Hematopoietic multipotent progenitor cell treated with erythropoietin and hydrocortisone succinate and interleukin-3 and kit ligand, for 8 days (in vitro differentiated cells): ENCODE measurements around the gene HCAR1.
A peak's percentile ranks its signal among the peaks of the same experiment; 100 is the strongest.
"Not testable (repeated sequence)": the region's sequence is repeated elsewhere in the genome, so short reads cannot be mapped to it uniquely, and the experiment has no call there.

ENCODE experiments used
- DNase-seq: peaks from one replicate; pipeline ENCODE4 v3.0.0-alpha.2; 2015

Gene HCAR1, protein sequence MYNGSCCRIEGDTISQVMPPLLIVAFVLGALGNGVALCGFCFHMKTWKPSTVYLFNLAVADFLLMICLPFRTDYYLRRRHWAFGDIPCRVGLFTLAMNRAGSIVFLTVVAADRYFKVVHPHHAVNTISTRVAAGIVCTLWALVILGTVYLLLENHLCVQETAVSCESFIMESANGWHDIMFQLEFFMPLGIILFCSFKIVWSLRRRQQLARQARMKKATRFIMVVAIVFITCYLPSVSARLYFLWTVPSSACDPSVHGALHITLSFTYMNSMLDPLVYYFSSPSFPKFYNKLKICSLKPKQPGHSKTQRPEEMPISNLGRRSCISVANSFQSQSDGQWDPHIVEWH

DNA sequence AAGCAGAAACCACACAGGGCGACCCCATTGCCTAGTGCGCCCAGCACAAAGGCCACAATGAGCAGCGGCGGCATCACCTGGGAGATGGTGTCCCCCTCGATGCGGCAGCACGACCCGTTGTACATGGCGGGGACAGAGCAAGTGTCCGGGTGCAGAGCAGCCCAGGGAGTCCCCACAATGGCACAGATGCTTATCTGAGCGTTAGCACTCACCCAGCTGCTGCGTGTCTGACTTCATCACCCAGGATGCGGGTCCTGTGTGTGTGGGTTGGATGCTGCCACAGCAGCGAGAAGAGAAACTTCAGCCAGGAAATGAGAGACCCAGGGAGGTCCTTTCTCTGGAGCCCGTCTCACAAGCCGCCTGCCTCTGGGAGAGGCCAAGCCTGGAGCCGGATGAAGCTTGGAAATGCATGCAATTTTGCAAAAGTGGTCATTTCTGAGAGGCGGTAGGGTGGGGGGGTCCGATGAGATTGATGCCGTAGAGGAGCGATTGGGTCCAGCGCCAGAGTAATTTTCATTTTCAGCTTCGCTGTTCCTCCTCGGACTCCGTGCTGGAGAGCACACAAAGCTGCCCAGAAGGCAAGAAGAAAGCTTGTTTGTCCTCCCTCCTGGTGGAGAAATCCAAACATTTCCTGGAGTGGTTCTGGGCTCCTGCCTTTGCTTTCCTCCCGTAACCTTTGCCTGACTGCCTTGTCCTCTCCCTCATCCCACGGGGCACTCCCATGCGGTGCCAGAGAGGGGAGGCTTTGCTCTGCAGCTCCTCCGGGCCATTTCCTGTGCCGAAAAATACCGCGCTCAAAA is at the start of gene HCAR1:
HCAR1 (minus strand) TSS at position 630 of the 800 bp plus-strand sequence; CDS start at position 125, 505 bp downstream.
- DNase-seq = no peak

DNA sequence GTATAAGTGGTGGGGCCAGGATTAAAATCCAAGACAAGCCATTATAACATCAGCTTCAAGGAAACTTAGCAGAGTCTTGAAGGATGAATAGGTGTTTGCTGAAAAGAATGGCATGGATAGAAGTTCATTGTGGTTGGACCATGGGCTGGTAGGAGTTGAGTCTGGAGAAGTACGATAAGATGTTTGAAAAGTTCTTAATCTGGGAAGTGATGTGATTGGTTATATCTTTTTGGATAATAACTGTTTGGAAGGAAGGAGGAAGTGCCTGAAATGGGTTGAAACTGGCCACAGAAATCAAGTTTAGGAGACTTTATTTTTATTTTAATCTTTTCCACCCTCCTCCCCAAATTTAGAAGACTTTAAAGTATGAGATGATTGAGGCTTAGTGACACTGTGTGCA is 26.9 kb upstream of the HCAR1 start:
- DNase-seq = peak; percentile 36

DNA sequence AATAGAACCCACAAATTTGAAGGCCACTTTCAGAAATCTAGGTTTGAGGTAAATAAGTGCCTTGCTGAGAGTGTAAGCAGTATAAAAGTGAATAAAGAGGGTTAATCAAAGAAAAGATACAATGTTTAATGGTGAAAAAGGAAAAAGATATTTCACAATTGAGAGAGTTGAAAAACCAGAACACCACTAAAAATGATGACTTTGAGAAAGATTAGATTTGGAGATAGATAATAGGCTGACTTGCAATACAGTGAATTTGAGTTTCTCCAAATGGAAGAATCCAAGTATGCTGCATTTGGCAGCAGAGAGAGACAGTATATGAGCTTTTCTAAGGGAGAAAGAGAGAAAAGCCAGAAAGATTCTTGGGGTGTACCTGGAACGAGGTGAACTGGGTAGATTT is 24.1 kb upstream of the HCAR1 start:
- DNase-seq = no peak

DNA sequence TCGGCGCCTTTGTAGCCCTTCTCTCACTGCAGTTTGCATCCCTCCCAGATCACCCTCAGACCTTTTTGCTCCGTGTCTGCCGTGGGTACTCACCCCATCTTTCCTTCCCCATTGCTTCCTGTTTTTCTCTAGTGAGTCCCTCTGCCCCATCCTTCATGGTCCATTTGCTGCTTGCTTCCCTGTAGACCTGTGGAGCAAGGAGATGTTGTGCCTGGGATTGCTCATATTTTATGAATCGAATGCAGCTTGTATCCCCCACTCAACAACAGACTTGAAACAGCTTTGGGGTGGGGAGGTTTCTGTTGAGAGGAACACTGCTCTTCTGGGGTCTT is 22.6 kb upstream of the HCAR1 start:
- no peak for DNase-seq

DNA sequence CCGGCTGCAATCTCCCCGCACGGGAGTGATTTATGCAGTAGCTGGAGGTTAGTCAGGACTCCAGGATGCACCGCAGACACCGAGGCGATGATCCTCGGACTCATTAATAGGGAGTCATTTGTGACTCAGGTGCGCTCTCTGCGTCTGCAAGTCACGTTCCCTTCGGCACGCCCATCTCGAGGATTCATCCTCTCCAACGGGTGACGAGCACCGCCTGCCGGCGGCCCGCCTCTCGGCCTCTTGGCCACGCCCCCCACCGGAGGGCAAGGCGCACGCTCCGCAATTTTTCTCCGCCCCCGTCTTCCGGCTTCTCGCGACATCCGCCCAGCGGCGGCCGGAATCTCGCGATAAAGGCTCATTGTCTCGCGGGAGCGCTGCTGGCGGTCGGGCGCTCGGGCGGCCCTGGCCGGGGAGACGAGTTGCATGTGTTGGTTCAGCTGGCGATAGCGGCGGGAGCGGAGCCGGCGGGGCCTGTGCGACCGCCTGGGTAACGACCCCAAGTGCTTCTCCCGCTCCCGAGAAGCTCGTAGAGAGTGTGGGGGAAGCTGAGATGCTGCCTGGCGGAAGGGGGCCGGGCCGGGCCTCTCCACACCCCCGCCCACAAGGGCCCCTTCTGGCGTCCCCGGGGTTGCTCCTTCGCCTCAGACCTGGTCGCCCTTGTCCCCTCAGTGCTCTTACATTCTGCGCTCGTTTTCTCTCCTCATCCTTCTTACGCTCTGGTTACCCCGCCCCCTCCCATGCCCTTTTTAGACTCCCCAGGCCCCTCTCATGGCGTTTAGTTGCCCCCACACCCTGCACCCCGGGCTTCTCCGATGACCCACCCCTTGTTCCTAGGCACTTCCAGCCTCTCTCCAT is 22.0 kb upstream of the HCAR1 start, which contains the start of gene DENR:
DENR (plus strand) TSS at position 361 of the 855 bp plus-strand sequence. CDS start 878 bp downstream, outside the sequence.
- DNase-seq = peak; percentile 96

DNA sequence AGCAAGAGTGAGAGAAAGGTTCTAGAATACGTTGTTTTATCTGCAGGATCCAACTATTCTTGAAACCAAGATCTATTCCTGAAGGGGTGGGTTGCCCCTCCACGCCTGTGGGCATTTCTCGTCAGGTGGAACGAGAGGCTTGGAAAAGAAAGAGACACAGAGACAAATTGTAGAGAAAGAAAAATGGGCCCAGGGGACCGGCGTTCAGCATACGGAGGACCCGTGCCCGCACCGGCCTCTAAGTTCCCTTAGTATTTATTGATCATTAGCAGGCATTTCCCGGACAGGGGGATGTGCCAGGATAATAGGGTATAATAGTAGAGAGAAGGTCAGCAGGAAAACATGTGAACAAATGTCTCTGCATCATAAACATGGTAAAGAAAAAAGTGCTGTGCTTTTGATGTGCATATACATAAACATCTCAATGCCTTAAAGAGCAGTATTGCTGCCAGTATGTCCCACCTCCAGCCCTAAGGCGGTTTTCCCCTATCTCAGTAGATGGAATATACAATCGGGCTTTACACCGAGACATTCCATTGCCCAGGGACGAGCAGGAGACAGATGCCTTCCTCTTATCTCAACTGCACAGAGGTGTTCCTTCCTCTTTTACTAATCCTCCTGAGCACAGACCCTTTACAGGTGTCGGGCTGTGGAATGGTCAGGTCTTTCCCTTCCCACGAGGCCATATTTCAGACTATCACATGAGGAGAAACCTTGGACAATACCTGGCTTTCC is 20.3 kb upstream of the HCAR1 start:
- DNase-seq = not testable (repeated sequence)

DNA sequence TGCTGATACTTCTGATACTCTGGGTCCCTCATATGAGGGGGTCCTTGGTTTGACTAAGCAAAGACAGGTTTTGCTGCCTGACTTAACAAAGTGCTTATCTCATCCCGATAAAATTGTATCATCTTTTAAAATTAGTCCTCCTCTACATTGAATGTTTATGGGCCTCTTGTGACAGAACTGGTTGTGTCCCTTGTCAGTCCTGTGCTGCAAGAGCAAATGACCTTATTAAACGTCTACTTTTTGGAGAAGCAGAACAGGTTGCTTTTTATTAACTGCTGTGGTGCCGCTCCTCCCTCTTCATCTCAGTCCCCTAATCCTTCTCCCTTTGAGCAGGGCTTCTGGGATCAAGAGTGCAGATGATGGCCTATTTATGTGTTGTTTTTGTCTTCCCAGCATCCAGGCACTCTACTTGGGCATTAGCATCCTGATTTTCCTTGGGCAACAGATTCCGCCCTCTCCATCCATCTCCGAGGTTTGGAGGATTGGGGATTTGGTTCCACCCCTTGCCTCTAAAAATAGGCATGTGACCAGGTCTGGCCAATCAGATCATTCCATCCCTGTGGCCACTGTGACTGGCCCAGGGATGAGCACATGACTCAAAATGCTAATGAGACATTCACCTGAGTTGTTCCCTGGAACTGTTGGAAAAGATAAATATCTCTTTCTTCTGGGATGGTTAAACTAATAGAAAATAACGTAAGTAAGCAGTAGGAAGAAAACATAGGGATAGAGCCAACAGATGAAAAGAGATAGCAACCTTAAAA is 19.1 kb upstream of the HCAR1 start:
- no peak for DNase-seq

DNA sequence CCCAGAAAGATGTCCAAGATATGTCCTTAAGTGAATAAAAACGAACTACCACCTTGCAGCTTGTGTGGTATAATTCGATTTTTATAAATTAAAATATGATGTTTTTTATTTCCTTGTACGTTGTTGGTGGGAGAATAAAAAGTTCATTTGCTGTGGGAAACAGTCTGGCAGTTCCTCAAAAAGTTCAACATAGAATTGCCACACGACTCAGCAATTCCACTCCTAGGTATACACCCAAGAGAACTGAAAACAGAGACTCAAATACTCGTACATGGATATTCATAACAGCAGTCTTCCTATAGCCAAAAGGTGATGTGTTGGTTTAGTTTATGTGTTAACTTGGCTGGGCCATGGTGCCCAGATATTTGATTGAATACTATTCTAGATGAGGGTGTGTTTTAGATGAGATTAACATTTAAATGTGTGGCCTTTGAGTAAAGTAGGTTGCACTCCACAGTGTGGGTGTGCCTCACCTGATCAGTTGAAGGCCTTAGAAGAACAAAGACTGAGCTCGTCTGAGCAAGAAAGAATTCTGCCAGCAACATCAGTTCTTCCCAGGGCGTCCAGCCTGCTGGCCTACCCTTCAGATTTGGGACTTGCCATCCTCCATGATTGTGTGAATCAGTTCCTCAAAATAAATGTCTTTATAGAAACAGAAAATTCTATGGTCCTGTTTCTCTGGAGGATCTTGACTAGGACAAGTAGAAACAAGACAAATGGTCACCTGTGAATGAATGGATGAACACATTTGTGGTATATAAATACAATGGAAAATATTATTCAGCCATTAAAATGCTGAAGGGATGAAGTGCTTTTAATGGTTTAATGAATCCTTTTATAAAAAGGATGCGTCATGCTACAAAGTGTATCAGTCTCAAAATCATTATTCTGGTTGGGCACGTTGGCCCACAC is 16.8 kb upstream of the HCAR1 start:
- DNase-seq = no peak

DNA sequence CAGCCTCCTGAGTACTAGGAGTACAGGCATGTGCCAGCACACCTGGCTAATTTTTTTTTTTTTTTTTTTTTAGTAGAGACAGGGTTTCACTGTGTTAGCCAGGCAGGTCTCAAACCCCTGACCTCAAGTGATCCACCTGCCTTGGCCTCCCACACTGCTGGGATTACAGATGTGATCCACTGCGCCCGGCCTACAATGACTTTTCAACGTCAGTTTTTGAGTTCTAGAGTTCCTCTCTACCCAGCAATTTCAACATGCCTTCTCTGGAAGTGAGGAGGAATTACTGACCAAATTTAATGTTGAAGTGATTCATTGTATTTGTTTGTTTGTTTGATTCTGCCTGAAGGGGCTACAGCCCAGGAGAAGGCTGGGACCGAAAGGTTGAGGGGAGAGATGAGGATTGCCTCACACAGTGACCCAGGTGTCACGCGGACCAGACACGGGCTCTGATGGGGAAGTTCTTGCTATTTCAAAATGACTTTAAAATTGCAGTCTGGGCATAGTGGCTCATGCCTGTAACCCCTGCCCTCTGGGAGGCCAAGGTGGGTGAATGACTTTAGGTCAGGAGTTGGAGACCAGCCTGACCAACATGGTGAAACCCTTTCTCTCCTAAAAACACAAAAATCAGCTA is 13.4 kb upstream of the HCAR1 start:
- no peak for DNase-seq

DNA sequence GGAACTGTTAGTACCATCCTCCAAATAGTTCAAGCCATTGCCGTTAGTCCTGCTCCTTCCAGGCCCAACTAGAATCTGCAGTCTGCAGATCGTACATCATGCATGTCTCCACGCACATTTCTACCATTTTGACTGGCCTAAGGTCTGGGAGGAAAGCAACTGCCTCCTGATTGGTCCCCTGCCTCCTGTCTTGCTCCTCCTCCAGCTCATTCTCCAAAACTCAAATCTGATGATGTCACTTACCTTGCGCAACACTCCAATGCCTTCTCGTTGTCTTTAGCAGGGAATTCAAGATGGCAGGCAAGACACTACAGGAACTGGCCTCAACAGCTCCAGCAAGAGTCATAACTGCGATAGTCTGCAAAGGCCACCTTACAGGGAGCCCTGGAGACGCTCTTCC is 9.7 kb upstream of the HCAR1 start:
- no peak for DNase-seq

DNA sequence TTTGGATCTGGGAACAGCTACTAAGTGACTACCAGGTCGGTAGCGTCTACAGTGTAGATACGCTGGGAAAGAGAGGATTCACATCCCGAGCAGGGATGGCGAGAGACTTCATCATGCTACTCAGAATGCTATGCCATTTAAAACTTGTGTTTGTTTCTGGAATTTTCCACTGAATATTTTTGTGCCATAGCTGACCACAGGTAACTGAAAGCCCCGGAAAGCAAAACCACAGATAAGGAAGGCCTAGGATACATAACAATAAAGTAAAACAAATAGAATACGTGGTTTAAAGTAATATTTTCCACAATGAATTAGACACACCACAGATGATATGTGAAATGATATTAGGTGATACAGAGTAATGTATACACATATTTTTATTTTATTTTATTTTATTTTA is 7.9 kb upstream of the HCAR1 start:
- no peak for DNase-seq

DNA sequence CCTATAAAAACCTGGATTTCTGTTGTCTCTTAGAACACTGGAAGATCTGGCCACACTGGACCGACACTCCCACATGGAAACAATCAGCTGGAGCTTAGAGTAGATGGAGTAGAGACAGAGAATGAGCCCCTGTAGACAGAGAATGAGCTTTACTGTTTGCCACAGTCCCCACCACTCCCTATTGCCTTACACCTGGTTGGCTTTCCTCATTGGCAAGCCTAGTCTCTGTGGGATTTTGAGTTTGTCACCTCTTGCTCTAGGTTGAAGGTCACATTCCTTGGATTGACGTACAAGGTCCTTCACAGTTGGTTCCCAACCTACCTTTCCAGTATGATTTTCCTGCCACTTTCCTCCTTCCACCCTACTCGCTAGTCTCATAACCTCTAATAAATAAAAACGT is 2.0 kb upstream of the HCAR1 start:
- DNase-seq = no peak

DNA sequence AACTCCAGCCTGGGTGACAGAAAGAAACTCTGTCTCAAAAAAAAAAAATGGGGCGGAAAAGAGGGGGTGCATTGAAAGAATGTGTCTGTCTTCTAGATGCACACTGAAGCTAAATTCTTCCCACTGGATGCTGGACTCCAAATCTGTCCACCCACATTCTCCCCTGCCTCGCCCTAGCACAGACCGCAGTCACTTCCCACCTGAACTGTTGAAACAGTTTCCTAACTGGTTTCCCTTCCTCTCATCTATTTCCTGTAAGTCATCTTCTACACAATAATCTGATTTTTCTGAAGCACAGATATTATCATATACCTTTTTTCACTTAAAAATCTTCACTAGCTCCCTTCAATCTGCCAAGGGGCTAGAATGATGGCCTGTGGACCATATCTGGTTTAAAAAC is 1.5 kb upstream of the HCAR1 start:
- no peak for DNase-seq

DNA sequence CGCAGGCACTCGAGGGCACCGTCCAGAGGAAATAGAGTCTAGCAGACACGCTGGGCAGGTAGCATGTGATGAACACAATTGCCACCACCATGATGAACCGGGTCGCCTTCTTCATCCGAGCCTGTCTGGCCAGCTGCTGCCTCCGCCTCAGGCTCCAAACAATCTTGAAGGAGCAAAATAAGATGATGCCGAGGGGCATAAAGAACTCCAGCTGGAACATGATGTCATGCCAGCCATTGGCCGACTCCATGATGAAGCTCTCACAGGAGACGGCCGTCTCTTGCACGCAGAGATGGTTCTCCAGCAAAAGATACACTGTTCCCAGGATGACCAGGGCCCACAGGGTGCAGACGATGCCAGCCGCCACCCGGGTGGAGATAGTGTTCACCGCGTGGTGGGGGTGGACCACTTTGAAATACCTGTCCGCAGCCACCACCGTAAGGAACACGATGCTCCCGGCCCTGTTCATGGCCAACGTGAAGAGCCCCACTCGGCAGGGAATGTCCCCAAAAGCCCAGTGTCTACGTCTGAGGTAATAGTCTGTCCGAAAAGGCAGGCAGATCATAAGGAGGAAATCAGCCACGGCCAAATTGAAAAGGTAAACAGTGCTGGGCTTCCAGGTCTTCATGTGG is 945 bp downstream of the HCAR1 start:
- DNase-seq = no peak

DNA sequence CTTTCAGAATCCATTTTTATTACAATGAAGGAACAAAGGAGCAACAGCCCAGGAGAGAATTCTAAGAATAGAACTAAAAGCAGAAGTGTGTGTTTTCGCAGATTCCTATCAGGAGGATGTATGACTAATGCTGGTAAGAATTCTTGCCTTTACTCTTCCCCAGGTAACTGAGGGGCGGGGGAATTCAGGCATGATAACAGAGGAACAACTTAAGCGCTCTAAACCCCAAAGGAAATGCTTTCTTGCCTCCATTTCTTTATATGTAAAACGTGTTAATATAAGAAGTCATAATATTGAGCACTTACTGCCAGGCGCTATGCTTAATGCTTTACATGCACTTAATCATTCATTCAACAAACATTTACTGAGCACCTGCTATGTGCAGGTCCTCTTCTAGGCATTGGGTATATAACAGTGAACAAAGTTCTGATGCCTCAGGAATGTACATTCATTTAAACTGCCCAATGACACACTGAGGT is 4.5 kb downstream of the HCAR1 start:
- no peak for DNase-seq

DNA sequence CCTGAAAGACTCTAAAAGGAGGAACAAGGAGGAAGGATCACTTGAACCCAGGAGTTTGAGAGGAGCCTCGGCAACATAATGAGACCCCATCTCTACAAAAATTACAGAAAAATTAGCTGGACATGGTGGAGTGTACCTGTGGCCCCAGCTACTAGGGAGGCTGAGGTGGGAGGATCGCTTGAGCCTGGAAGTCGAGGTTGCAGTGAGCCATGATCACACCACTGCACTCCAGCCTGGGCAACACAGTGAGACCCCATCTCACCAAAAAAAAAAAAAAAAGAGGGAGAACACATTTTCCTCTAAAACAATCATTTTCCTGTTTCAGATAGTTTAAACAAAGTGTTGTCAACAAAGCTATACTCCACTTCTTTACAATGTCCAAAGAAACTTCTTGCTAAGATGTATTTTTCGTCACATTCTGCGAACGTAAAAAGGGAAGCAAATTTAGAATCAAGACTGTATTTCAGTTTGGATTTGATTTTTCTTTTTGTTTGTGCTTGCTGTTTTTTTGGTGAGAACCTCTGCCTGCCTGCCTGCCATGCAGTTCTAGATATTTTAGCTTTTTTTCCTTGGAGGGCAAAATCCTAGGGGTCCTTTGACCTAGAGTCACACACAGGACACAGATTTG is 5.1 kb downstream of the HCAR1 start:
- no peak for DNase-seq

DNA sequence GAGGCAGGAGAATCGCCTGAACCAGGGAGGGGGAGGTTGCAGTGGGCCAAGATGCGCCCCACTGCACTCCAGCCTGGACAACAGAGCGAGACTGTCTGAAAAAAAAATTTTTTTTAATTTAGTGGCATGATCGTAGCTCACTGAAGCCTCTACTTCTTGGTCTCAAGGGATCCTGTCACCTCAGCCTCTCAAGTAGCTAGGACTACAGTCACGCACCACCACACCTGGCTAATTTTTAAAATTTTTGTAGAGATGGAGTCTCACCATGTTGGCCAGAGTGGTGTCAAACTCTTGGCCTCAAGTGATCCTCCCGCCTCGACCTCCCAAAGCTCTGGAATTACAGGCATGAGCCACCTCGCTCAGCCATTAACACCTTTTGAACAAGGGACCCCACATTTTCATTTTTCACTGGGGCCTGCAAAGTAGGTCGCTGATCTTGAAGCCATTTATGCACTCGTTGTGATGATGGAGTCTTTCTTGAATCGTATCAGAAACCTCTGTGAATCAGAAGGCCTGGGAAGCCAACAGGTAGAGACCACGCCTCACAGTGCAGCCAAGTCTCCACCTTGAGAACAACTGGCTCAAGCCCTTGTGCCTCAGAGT is 5.9 kb downstream of the HCAR1 start:
- no peak for DNase-seq

DNA sequence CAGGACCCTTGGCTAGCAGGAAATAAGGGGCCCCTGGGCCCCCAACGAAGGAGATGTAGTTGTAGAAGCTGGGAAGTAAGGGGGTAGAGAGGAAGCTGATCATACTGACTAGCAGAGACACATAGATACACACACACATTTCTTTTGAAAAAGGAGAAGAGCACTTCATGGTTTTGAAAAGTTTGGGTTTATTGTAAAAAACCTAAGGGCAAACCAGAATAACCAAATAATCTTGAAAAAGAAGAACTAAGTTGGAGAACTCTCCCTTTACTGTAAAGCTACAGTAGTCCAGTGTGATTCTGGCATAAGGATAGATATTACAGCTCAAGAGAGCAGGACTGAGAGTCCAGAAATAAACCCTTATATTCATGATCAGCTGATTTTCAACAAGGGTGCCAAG is 8.3 kb downstream of the HCAR1 start:
- DNase-seq = no peak
